Measurements from ENCODE around the gene RBPJ. TPM values are rescaled to one million over a fixed set of nuclear protein-coding genes. Genes with fewer than 3 reads are reported as not detected.

Gene RBPJ
- total RNA-seq, 2 donors from 2014 or later = 41.7 to 98.2 TPM

DNA sequence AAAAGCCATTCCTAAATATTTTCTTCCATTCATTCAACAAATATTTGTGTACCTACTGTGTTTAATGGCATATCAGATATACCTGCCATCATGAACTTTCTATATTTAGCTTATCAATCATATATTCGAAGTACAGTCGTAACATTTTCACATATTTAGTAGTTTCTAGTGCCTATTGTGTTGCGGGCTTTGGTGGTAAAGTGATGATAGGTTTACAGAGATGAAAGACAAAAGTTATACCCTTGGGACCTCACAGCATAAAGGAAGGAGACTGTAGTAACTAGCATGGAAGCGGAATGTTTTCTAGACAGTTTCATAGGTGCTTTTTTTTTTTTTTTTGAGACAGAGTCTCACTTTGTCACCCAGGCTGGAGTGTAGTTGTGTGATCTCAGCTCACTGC lies 39.5 kb downstream of the RBPJ start:
- Histone ChIP-seq H3K9me3 (no peaks in the 10 kb centered on the region), H3K27me3 (no peaks in the 10 kb centered on the region), H3K36me3 (no peaks in the 10 kb centered on the region)

DNA sequence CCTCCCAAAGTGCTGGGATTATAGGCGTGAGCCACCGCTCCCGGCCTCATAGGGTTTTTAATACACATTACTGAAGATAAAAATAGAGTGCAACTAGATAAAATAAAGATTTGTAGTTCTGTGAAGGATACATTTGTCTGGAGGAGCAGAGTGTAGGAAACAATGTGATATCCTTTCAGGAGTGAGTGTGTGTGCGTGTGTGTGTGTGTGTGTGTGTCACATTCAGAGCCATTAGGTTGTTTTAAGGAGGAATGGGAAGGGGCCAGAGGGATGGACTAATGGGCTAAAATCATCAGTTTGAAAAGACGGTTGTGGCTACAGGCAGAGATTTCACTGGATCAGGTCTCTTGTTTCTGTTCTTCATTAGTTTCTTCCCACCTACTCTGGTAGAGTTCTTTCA lies 40.0 kb downstream of the RBPJ start:
- no peaks in the 10 kb centered on the region for H3K9me3 ChIP-seq
- H3K36me3 ChIP-seq = no peaks in the 10 kb centered on the region
- no peaks in the 10 kb centered on the region for H3K4me1 ChIP-seq
- H3K27me3 ChIP-seq = no peaks in the 10 kb centered on the region
- TF ChIP-seq, protein P1, sequence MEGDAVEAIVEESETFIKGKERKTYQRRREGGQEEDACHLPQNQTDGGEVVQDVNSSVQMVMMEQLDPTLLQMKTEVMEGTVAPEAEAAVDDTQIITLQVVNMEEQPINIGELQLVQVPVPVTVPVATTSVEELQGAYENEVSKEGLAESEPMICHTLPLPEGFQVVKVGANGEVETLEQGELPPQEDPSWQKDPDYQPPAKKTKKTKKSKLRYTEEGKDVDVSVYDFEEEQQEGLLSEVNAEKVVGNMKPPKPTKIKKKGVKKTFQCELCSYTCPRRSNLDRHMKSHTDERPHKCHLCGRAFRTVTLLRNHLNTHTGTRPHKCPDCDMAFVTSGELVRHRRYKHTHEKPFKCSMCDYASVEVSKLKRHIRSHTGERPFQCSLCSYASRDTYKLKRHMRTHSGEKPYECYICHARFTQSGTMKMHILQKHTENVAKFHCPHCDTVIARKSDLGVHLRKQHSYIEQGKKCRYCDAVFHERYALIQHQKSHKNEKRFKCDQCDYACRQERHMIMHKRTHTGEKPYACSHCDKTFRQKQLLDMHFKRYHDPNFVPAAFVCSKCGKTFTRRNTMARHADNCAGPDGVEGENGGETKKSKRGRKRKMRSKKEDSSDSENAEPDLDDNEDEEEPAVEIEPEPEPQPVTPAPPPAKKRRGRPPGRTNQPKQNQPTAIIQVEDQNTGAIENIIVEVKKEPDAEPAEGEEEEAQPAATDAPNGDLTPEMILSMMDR (IDR thresholded peaks at IDR 0.05) = no peak
- no peak overlapping the region for H3K4me3 ChIP-seq
- H3K9ac ChIP-seq (ENCODE audit: low read depth in 2 of 2, low read length in 2 of 2) = no peak overlapping the region
- intact Hi-C loops (cut with DNase I) = no loop called here
- no peak overlapping the region for H3K27ac ChIP-seq
- no peak for DNase-seq

More for the DNA sequence above, 39.5 kb downstream of the RBPJ start:
- no peak for DNase-seq
- intact Hi-C loops (cut with DNase I) = no loop called here
- no peak overlapping the region for H3K9ac ChIP-seq (ENCODE audit: low read depth in 2 of 2, low read length in 2 of 2)
- no peaks in the 10 kb centered on the region for H3K4me1 ChIP-seq
- no peak overlapping the region for H3K27ac ChIP-seq
- TF ChIP-seq, protein P1 (IDR thresholded peaks at IDR 0.05) = no peak
- no peak overlapping the region for H3K4me3 ChIP-seq

DNA sequence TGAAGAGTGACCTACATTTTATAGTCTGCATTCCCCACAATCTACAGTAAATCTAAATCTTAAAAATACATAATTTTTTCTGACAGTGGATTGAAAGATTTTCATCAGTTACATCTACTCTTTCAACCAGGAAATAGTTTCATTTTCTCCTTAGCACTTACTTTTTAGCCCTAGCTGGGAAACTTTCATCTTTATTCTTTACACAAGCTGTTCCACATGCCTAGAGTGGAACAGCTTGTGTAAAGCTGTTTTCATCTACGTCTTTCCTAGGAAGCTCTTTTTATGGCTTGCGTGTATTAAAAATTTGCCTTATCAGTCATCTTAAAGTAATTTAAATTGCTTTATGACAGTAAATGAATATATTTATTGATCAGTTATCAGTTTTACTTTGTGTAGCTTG lies 40.5 kb downstream of the RBPJ start:
- Histone ChIP-seq H3K4me1 (no peaks in the 10 kb centered on the region), H3K9ac (ENCODE audit: low read depth in 2 of 2, low read length in 2 of 2) (no peak overlapping the region), H3K27me3 (no peaks in the 10 kb centered on the region), H3K9me3 (no peaks in the 10 kb centered on the region), H3K4me3 (no peak overlapping the region), H3K36me3 (no peaks in the 10 kb centered on the region), H3K27ac (no peak overlapping the region)
- no peak for DNase-seq
- TF ChIP-seq, protein P1 (IDR thresholded peaks at IDR 0.05) = no peak
- intact Hi-C loops (cut with DNase I) = no loop called here

DNA sequence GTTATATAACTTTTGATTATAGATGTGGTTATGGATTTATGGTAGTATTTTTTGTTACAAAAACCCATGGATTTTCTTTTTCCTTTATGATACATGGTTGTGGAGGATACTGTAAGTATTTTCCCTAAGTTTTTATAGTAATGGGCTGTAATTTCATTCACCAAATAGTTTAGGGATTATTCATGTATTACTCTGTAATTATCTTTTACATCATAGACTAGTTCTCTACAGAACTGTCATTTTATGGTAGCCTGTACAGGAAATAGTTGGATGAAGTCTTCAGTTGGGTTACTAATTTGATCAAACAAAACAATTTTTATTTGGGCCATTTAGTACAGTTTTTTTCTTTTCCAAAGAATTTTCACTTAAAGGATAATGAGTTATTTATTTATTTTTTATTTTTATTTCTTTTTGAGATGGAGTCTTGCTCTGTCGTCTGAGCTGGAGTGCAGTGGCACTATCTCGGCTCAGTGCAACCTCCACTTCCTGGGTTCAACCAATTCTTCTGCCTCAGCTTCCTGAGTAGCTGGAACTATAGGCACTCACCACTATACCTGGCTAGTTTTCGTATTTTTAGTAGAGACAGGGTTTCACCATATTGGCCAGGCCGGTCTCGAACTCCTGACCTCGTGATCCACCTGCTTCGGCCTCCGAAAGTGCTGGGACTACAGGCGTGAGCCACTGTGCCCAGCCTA lies 42.1 kb downstream of the RBPJ start:
- no peaks in the 10 kb centered on the region for H3K9me3 ChIP-seq
- intact Hi-C loops (cut with DNase I) = no loop called here
- no peaks in the 10 kb centered on the region for H3K4me1 ChIP-seq
- H3K27ac ChIP-seq = no peak overlapping the region
- no peak overlapping the region for H3K4me3 ChIP-seq
- TF ChIP-seq, protein P1 (IDR thresholded peaks at IDR 0.05) = no peak
- DNase-seq = no peak
- H3K9ac ChIP-seq (ENCODE audit: low read depth in 2 of 2, low read length in 2 of 2) = no peak overlapping the region
- H3K36me3 ChIP-seq = no peaks in the 10 kb centered on the region
- H3K27me3 ChIP-seq = no peaks in the 10 kb centered on the region

DNA sequence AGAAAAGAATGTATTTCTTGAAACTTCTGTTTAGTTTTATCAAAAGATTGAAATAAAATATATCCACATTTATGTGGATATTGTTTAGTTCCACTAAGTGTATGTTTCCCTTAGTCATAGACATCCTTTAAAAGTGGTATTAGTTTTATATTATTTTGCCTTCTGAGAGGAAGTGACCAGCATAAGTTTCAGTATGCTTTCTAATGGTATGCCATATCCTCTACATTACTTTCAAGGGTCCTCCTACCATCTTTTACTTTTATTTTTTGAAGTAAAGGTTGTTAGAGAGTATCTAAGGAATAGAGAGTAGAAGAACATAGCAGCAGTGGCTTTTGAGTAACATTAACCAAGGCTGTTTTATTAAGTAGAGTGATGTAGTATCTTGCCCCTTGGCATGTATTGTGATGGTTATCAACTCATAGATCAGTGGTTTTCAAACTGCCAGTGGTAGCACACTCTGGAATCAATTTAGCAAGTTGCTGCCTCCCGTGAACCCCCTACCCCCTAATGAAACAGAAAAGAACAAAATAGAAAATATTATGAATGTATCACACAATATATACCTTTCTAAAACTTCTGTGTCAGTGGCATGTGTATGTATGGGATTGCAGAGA lies 44.8 kb downstream of the RBPJ start:
- H3K4me3 ChIP-seq = no peak overlapping the region
- H3K9ac ChIP-seq (ENCODE audit: low read depth in 2 of 2, low read length in 2 of 2) = no peak overlapping the region
- TF ChIP-seq, protein P1 (IDR thresholded peaks at IDR 0.05) = no peak
- H3K9me3 ChIP-seq = no peaks in the 10 kb centered on the region
- no peaks in the 10 kb centered on the region for H3K36me3 ChIP-seq
- no peaks in the 10 kb centered on the region for H3K4me1 ChIP-seq
- H3K27me3 ChIP-seq = no peaks in the 10 kb centered on the region
- no peak for DNase-seq
- intact Hi-C loops (cut with DNase I) = no loop called here
- H3K27ac ChIP-seq = no peak overlapping the region
